ENCODE results near the gene FBXW11.

DNA sequence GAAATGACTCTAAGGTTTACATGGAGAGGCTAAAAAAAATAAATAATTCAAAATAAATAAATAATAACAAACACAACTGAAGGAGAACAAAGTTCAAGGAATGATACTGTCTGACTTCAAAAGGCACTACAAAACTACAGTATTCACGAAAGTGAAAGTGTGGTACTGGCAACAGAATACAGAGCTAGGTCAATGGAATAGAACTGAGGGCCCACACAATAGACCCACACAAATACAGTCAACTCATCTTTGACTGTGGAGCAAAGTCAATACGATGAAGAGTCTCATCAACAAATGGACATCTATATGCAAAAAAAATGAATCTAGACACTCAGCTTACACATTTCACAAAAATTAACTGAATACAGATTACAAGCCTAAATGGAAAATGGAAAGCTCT lies 75.3 kb downstream of the FBXW11 start:
- TF ChIP-seq, protein P1, sequence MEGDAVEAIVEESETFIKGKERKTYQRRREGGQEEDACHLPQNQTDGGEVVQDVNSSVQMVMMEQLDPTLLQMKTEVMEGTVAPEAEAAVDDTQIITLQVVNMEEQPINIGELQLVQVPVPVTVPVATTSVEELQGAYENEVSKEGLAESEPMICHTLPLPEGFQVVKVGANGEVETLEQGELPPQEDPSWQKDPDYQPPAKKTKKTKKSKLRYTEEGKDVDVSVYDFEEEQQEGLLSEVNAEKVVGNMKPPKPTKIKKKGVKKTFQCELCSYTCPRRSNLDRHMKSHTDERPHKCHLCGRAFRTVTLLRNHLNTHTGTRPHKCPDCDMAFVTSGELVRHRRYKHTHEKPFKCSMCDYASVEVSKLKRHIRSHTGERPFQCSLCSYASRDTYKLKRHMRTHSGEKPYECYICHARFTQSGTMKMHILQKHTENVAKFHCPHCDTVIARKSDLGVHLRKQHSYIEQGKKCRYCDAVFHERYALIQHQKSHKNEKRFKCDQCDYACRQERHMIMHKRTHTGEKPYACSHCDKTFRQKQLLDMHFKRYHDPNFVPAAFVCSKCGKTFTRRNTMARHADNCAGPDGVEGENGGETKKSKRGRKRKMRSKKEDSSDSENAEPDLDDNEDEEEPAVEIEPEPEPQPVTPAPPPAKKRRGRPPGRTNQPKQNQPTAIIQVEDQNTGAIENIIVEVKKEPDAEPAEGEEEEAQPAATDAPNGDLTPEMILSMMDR (IDR thresholded peaks at IDR 0.05): no peak
- TF ChIP-seq ZFX (IDR thresholded peaks at IDR 0.05; ENCODE audit: borderline replicate concordance): no peak
